HepG2 (cell line): ENCODE measurements around the gene PLEKHG2. TPM values are rescaled to one million over a fixed set of nuclear protein-coding genes. Genes with fewer than 3 reads are reported as not detected.
A peak's percentile ranks its signal among the peaks of the same experiment; 100 is the strongest.

Experiments
- CREM ChIP-seq, 2 experiments: sonication (generic) in 1 of 2; formaldehyde crosslinking in 1 of 2; IDR thresholded peaks; 2 replicates each; pipeline versions ENCODE4 v1.4.0 to v1.6.1; 2016 to 2020; ENCODE audit warnings: antibody characterized with exemption in 1 of 2, mild to moderate bottlenecking in 1 of 2, missing genetic modification reagents in 1 of 2
- EZH2 ChIP-seq: conservative IDR thresholded peaks from 2 replicates; pipeline ENCODE4 v1.6.1; 2012; ENCODE audit warnings: mild to moderate bottlenecking, low read depth, low read length, moderate library complexity
- FOXK1 ChIP-seq: sonication (generic); formaldehyde crosslinking; IDR thresholded peaks from 2 replicates; pipeline ENCODE4 v1.4.0; 2020; ENCODE audit warnings: low read depth, missing genetic modification reagents, borderline replicate concordance
- HNRNPLL ChIP-seq: fragments of 200-400 bp; formaldehyde crosslinking; IDR thresholded peaks from 2 replicates; pipeline ENCODE4 v1.6.1; 2017; ENCODE audit warnings: mild to moderate bottlenecking, low read depth, low read length; ENCODE audit not compliant: poor library complexity, severe bottlenecking
- KLF13 ChIP-seq: sonication (generic); formaldehyde crosslinking; IDR thresholded peaks from 2 replicates; pipeline ENCODE4 v1.4.0; 2020; ENCODE audit warnings: mild to moderate bottlenecking, missing genetic modification reagents
- LCORL ChIP-seq, 2 experiments: fragments of 450-650 bp in 1 of 2; sonication (generic) in 1 of 2; formaldehyde crosslinking in 1 of 2; IDR thresholded peaks; 2 replicates each; pipeline versions ENCODE4 v1.5.0 to v1.6.1; 2017 to 2020; ENCODE audit warnings: antibody characterized with exemption in 1 of 2, missing genetic modification reagents in 1 of 2
- NAIF1 ChIP-seq: sonication (generic); formaldehyde crosslinking; IDR thresholded peaks from 2 replicates; pipeline ENCODE4 v1.5.0; 2020; ENCODE audit warnings: mild to moderate bottlenecking, missing genetic modification reagents, borderline replicate concordance
- RORA ChIP-seq: sonication (generic); formaldehyde crosslinking; IDR thresholded peaks from 2 replicates; pipeline ENCODE4 v1.5.0; 2020; ENCODE audit warnings: mild to moderate bottlenecking, missing genetic modification reagents, moderate library complexity
- TFDP1 ChIP-seq: IDR thresholded peaks from 2 replicates; pipeline ENCODE4 v1.6.1; 2016; ENCODE audit warnings: missing compliant biosample characterization, missing genetic modification reagents, borderline replicate concordance
- ZMAT5 ChIP-seq: sonication (generic); formaldehyde crosslinking; IDR thresholded peaks from 2 replicates; pipeline ENCODE4 v1.5.0; 2020; ENCODE audit warnings: mild to moderate bottlenecking, low read depth, missing genetic modification reagents, borderline replicate concordance
- ZNF510 ChIP-seq: sonication (generic); formaldehyde crosslinking; IDR thresholded peaks from 2 replicates; pipeline ENCODE4 v1.4.0; 2020; ENCODE audit warnings: low read depth, mild to moderate bottlenecking, missing genetic modification reagents
- ZNF619 ChIP-seq: sonication (generic); formaldehyde crosslinking; IDR thresholded peaks from 2 replicates; pipeline ENCODE4 v1.4.0; 2020; ENCODE audit warnings: mild to moderate bottlenecking, missing genetic modification reagents
- polyA plus RNA-seq, 8 experiments: library from polyadenylated mRNA; depleted of rRNA in 3 of 8; stranded (reverse) in 7 of 8; unstranded in 1 of 8; fragments of >200 nt; fragmentation: Illumina TruSeq in 4 of 8; extraction: Trizol in 4 of 8; gene quantifications; 2 replicates each; pipeline versions ENCODE4 v1.2.1 to v1.2.3, GENCODE V29; 2011 to 2016; ENCODE audit warnings: low read depth in 4 of 8, missing spikeins in 1 of 8, mixed read lengths in 1 of 8; ENCODE audit not compliant: insufficient read depth in 1 of 8
- total RNA-seq, 5 experiments: library from RNA; depleted of rRNA; stranded (reverse); fragments of >200 nt; fragmentation: Illumina TruSeq; extraction: Trizol; gene quantifications; 2 replicates each; pipeline ENCODE4 v1.2.3, GENCODE V29; 2016; ENCODE audit warnings: low read depth in 1 of 5
- TF ChIP-seq, protein P1 (sequence below): sonication (generic); formaldehyde crosslinking; IDR thresholded peaks from 2 replicates; pipeline ENCODE4 v1.4.0; 2020; ENCODE audit warnings: missing genetic modification reagents
- TF ChIP-seq, protein P2 (sequence below): IDR thresholded peaks from 2 replicates; pipeline ENCODE4 v1.6.1; 2012; ENCODE audit warnings: low read length, improper control_type of control experiment
- TF ChIP-seq, protein P3 (sequence below): sonication (generic); formaldehyde crosslinking; IDR thresholded peaks from 2 replicates; pipeline ENCODE4 v1.8.0; 2022; ENCODE audit warnings: missing genetic modification reagents, mild to moderate bottlenecking, inconsistent platforms, borderline replicate concordance

PLEKHG2 gene
- total and polyA plus RNA-seq, 2 of the 13 experiments (the other 11 are each of a cell fraction or from before 2014, with no cell fraction given), result 3.6 to 6.8 TPM

- TF ChIP-seq, protein P1, sequence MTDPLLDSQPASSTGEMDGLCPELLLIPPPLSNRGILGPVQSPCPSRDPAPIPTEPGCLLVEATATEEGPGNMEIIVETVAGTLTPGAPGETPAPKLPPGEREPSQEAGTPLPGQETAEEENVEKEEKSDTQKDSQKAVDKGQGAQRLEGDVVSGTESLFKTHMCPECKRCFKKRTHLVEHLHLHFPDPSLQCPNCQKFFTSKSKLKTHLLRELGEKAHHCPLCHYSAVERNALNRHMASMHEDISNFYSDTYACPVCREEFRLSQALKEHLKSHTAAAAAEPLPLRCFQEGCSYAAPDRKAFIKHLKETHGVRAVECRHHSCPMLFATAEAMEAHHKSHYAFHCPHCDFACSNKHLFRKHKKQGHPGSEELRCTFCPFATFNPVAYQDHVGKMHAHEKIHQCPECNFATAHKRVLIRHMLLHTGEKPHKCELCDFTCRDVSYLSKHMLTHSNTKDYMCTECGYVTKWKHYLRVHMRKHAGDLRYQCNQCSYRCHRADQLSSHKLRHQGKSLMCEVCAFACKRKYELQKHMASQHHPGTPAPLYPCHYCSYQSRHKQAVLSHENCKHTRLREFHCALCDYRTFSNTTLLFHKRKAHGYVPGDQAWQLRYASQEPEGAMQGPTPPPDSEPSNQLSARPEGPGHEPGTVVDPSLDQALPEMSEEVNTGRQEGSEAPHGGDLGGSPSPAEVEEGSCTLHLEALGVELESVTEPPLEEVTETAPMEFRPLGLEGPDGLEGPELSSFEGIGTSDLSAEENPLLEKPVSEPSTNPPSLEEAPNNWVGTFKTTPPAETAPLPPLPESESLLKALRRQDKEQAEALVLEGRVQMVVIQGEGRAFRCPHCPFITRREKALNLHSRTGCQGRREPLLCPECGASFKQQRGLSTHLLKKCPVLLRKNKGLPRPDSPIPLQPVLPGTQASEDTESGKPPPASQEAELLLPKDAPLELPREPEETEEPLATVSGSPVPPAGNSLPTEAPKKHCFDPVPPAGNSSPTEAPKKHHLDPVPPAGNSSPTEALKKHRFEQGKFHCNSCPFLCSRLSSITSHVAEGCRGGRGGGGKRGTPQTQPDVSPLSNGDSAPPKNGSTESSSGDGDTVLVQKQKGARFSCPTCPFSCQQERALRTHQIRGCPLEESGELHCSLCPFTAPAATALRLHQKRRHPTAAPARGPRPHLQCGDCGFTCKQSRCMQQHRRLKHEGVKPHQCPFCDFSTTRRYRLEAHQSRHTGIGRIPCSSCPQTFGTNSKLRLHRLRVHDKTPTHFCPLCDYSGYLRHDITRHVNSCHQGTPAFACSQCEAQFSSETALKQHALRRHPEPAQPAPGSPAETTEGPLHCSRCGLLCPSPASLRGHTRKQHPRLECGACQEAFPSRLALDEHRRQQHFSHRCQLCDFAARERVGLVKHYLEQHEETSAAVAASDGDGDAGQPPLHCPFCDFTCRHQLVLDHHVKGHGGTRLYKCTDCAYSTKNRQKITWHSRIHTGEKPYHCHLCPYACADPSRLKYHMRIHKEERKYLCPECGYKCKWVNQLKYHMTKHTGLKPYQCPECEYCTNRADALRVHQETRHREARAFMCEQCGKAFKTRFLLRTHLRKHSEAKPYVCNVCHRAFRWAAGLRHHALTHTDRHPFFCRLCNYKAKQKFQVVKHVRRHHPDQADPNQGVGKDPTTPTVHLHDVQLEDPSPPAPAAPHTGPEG, result peak; percentile 67
- TF ChIP-seq EZH2 (no peak), ZMAT5 (no peak), NAIF1 (CRISPR knock-in tag) (0 out of 2 replicates have a peak, but pooled peaks have one; percentile 39), ZNF510 (CRISPR knock-in tag) (0 out of 2 replicates have a peak, but pooled peaks have one; percentile 8), CREM (IDR thresholded peaks at IDR 0.05) (peak; percentile 96), CREM (CRISPR knock-in tag; IDR thresholded peaks at IDR 0.05) (no peak), ZNF619 (CRISPR knock-in tag) (peak; percentile 90), RORA (CRISPR knock-in tag) (no peak), KLF13 (CRISPR knock-in tag) (no peak), LCORL (IDR thresholded peaks at IDR 0.05) (no peak), LCORL (CRISPR knock-in tag; IDR thresholded peaks at IDR 0.05) (peak; percentile 69; the same call in 1 of the 2 replicates), HNRNPLL (no peak), TFDP1 (CRISPR knock-in tag) (peak; percentile 74; the same call in 1 of the 2 replicates), FOXK1 (peak; percentile 76)
- TF ChIP-seq, protein P2, sequence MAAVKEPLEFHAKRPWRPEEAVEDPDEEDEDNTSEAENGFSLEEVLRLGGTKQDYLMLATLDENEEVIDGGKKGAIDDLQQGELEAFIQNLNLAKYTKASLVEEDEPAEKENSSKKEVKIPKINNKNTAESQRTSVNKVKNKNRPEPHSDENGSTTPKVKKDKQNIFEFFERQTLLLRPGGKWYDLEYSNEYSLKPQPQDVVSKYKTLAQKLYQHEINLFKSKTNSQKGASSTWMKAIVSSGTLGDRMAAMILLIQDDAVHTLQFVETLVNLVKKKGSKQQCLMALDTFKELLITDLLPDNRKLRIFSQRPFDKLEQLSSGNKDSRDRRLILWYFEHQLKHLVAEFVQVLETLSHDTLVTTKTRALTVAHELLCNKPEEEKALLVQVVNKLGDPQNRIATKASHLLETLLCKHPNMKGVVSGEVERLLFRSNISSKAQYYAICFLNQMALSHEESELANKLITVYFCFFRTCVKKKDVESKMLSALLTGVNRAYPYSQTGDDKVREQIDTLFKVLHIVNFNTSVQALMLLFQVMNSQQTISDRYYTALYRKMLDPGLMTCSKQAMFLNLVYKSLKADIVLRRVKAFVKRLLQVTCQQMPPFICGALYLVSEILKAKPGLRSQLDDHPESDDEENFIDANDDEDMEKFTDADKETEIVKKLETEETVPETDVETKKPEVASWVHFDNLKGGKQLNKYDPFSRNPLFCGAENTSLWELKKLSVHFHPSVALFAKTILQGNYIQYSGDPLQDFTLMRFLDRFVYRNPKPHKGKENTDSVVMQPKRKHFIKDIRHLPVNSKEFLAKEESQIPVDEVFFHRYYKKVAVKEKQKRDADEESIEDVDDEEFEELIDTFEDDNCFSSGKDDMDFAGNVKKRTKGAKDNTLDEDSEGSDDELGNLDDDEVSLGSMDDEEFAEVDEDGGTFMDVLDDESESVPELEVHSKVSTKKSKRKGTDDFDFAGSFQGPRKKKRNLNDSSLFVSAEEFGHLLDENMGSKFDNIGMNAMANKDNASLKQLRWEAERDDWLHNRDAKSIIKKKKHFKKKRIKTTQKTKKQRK, result peak; percentile 65
- TF ChIP-seq, protein P3, sequence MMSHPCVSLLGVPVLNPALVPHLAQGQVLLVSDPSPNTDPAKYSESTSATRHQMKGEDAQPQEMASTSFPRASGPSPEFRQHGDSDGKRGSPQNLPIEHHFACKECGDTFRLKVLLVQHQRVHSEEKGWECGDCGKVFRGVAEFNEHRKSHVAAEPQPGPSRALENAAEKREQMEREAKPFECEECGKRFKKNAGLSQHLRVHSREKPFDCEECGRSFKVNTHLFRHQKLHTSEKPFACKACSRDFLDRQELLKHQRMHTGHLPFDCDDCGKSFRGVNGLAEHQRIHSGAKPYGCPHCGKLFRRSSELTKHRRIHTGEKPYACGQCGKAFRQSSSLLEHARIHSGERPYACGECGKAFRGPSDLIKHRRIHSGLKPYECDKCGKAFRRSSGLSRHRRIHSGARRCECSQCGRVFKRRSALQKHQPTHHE (CRISPR knock-in tag), result peak; percentile 47; the same call in 1 of the 2 replicates
Observed at GRCh38 chr19:39390751-39391437, 21.6 kb upstream of the PLEKHG2 start, which contains the start of the genes MED29 and PAF1 (continued).
